ENCODE data around the gene PRSS48.
"Not testable (repeated sequence)": the region's sequence is repeated elsewhere in the genome, so short reads cannot be mapped to it uniquely, and the experiment has no call there.

The PRSS48 gene, protein sequence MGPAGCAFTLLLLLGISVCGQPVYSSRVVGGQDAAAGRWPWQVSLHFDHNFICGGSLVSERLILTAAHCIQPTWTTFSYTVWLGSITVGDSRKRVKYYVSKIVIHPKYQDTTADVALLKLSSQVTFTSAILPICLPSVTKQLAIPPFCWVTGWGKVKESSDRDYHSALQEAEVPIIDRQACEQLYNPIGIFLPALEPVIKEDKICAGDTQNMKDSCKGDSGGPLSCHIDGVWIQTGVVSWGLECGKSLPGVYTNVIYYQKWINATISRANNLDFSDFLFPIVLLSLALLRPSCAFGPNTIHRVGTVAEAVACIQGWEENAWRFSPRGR

DNA sequence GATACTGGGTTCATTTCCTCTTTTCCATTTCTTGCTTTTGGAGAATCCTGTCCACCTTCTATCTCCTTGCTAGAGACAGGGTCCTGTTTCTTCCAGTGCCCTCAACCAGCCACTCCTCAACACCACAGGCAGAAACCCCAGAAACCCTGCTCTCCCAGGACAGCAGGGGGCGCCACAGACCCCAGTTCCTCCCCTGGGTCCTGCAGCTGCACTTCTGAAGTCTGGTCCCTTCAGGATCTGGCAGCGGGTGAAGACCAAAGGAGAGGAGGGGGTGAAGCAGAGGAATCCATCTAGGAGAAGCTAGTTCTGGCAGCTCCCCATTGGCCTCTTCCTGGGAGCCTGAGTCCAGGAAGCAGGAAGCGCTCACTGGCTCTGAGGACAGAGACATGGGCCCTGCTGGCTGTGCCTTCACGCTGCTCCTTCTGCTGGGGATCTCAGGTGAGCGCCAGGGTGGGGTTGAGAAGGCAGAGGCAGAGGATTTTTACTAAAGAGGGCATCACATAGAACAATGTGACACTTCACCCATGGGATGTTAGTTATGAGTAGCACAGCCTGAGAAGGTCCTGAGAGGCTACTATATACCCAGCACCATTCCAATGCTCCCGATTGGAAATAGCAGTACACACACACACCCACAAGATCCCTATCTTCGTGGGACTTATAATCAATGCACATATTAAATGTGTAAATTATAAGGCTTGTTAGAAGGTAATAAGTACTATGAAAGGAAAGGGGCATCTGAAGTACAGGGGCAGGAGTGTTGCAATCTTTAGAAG is at the start of gene PRSS48:
Gene PRSS48 (plus strand): TSS at position 375 of the 776 bp plus-strand sequence. CDS start 12 bp downstream, at position 387.
- peak; percentile 72 for DNase-seq

DNA sequence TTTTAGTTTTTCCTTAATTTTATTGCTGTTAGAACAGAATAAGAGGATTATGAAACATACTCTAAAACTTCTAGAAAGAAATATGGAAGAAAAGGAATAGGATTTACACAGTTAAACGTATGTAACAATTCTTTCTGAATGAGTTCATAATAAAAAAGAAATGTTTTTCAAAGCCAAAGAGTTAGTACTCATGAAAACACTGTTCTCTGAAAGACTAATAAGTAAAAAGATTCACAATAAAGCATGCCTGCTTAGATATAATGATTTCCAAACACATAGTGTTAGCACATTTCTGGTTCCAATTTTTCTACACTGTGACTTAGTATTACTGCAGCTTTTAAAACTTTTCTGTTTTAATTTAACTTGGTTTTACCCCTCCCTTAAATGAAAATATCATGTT is 49.8 kb upstream of the PRSS48 start:
- DNase-seq, result no peak

DNA sequence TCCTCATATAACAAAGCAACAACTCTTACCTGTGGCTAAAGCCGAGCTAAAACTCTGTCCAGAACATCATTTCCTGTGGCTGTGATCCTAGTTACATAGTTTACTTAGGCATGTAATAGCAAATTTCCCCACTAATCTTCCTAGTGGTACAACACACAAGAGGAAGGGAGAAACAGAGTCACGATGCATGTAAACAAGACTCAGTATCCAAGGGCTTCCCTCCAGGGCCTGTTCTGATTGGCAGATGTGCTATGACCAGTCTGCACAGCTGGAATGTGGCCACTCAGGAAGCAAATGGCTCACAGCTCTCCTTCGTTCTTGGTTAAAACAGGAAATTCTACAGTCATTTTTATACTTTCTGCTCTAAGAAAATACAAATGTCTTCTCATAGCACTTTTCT is 49.2 kb upstream of the PRSS48 start:
- DNase-seq, result no peak

DNA sequence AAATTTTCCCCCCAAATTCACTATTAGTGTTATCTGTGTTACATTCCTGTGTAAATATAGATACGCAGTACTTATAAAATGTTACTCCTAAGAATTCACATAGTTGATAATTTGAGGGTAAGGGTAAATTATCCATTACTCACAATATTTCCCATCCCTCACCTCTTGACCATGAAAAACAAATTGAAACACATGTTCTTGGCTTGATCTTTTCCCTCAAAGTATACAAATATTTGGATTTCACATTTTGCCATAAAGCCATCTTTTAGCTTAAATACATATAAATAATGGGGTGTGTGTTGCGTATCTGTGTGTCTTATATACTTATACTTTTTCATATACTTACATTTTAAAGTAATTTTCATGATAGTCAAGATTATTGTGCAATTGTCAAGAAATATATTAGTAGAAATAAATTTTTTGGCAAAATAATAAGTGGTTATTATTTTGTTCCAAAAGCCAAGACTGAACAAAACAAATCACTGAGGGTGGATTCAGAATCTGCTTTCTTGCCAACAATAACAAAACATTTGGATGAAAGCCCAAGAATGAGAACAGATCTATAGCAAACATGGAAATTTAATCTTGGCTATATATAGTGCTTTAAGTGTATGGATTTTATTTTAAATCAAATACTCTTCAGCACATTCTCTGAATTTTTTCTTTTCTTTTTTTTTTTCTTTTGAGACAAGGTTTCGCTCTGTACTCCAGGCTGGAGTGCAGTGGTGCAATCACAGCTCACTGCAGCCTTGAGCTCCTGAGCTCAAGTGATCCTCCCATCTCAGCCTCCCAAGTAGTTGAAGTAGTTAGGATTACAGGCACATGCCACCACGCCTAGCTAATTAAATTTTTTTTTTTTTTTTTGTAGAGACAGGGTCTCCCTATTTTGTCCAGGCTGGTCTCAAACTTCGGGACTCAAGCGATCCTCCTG is 48.5 kb upstream of the PRSS48 start:
- no peak for DNase-seq

DNA sequence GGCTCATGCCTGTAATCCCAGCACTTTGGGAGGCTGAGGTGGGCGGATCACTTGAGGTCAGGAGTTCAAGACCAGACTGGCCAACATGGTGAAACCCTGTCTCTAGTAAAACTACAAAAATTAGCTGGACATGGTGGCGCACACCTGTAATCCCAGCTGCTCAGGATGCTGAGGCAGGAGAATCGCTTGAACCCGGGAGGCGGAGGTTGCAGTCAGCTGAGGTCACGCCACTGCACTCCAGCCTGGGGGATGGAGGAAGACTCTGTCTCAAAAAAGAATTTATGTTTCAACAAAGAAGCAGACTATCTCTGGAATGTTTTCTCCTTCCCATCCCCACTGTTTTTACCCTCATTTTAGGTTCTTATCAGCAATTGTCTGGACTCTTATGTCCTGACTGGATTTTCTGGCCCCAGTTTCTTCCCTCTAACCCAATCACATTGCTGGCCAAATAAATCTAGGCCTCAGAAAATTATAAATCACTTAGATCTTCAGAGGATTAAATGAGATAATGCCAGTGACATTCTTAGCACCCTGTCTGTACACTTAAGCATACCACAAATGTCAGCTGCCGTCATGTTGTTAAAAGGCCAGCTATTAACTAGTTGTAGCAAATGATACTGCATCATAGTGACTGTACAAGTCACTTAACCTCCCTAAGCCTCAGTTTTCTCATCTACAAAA is 44.9 kb upstream of the PRSS48 start:
- no peak for DNase-seq

DNA sequence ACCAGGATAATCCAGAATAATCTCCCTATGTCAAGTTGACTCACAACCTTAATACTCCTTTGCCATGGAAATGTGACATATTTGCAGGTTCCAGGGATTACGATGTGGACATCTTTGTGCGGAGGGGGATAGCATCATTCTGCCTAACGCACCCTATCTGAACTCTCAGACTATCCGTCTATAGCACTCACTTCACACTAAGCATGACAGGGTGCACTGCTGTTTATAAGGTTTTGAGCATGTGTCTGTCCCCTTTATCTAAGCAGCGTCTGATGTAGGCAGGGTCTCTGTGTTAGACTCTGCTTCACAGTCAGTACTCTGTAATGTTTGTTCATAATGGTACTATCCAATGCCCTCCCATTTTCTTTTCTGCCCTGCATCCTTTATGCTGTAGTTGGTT is 43.4 kb upstream of the PRSS48 start:
- no peak for DNase-seq

DNA sequence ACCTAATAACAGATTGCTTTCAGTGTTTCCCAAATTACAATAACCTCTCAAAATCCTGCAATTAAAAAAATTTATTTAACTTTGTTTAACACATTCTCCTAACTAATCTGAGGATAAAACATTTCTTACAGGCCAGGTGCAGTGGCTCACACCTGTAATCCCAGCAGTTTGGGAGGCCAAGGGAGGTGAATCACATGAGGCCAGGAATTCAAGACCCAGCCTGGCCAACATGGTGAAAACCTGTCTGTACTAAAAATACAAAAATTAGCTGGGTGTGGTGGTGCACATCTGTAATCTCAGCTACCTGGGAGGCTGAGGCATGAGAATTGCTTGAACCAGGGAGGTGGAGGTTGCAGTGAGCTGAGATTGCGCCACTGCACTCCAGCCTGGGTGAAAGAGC is 41.6 kb upstream of the PRSS48 start:
- DNase-seq, result not testable (repeated sequence)

DNA sequence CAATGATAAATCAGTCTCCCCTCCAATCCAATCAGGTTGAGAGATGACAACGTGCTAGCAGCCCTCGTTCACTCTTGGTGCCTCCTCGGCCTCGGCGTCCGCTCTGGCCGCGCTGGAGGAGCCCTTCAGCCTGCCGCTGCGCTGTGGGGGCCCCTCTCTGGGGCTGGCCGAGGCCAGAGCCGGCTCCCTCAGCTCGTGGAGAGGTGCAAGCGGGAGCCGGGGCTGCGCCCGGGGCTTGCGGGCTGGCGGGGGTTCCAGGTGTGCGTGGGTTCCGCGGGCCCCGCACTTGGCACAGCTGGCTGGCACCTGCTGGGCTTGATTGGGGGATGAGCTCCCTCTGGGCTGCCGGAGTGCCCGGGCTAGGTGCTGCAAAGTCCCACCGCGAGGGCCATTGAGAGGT is 40.9 kb upstream of the PRSS48 start:
- DNase-seq, result no peak

DNA sequence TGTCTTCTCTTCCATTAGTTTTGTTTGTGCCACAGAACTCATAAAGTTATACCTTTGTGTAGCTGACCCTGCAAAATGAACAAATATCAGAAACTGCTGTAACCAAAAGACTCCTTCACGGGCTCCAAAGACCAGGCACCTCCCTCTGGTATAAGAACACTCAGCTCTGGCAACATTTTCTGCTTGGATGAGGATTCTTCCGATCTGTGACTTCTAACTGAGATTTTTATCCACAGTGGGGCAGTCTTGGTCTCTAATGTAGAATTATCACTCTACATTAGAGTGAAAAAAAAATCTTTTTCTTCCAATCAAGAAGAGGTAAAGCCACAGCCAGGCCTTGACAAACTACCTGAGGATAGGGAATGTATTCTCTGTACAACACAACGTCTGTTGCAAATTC is 38.5 kb upstream of the PRSS48 start:
- DNase-seq, result no peak

DNA sequence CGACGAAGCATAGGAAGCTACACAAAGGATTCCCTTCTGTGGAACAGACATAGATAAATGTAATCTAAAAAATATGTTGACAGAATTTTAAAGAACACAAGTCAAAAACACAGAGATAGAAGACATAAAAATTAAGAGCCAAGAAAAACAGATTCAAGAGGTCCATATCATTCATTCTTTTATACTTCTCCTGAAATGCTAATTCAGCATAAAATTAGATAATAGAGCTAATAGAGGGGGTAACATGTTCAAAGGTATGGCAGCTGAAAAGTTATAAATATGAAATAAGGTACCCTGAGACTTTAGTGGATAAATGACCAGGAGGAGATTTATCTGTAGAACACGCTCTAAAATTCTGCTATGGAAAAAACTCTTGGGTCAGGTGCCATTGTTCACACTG is 37.4 kb upstream of the PRSS48 start:
- no peak for DNase-seq

DNA sequence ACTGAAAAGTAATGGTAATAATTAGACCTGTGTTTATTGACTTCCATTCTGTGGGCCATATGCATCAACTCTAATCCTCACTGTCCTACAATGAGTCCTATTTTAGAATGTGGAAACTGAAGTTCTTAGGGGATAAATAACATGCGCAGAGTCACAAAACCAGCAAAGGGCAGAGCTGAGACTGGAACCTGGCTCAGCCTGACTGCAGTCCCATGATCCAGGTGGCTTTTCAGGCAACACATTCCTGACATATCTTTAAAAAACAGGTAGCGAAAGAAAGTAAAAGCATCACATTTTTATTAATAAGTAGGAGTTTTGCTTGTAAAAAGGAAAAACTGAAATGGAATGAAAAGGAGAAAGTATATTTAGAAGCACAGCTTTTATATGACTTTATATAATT is 34.7 kb upstream of the PRSS48 start:
- no peak for DNase-seq

DNA sequence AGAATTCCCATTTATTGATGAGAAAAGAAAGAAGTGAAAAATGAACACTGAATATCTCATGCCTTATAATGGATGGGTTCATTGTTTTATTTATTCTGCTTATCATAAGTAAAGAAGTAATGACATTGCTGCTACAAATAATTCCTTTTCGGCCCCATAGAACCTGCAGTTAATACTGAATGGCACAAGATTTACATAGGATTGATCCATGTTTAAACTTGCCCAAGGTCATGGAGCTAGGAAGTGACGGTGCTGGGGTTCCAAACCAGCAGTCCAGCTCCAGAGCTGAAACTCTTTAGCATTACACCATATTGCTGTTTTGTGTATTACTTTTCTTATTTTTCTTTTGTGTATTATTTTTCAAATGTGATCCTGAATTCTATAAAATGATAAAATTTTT is 30.2 kb upstream of the PRSS48 start:
- DNase-seq, result no peak

DNA sequence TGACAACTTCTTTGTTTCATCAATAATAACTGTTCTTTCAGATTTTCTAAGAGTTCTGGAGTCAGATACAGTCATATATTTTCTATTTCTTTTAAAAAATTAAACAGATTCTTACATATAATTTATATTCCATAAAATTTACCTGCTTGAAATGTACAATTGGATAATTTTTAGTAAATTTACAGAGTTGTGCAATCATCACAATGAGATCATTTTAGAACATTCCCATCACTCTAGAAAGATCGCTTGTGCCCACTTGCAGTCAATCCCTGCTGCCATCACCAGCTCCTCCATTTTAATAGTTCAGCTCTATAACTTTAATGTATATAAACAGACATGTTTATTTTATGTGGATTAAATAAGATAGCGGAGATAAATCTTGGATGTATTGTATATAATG is 29.6 kb upstream of the PRSS48 start:
- DNase-seq, result no peak

DNA sequence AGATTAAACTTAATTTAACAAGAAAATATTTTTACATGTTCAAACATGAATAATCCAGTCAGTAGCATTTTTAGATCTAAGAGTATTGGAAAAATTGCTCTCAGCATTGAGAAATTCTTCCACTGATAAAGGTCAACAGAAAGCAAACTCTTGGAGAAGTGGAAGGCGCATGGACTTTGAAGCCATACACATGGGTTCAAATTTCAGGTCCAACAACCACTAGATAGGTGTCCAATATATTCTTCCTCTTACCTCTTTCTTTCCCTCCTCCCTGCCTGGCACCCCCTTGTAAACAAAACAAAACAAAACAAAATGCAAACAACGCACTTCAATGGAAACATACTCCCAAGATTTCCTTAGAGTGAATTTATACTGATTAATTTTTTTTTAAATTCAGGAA is 28.4 kb upstream of the PRSS48 start:
- no peak for DNase-seq

DNA sequence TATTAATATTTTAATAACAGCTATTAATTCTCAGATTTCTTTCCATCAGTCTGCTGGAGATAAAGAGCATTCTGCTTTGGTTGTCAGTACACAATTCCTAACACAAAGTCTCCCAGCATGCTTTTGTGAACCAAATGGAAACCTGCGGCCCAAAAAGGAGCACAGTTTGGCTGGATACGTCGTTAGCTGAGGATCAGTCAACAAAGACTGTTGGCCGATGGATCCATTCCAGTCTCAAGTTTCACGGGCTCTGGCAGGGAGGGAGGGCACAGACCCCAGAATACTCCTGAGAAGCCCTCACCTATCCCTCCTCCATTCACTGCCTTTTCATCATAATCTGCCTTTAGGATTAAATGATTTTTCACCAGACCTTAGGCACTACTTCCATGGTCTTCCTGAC is 26.3 kb upstream of the PRSS48 start:
- DNase-seq, result no peak

DNA sequence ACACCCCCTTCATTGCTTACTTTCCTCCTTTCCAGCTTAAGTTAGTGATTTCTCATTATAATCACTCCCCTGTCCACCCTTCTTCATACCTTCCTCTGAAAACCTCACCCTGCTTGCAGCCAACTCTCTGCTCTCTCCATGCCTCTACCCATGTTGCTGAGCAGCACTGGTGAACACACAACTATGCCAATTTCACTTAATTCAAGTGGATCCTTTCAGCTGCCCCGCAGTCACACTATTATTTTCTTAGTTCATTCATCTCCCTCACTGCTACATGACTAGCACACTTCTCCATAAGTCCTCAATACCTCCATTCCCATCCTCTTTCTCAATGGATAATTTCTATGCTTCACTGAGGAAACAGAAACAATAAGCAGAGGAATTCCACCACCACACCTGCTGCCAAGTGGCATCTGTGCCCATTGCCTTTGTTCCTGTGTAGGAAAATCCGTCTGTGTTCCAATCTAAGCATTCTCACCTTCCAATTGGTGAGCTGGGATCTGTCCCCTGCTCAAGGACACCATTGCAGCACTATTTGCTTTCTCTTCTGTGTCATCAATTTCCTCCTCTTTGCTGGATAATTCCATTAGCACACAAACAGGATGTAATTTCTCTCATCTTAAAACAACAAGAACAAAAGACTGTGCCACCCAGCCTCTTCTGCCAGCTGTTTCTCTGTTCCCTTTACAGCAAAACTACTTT is 25.2 kb upstream of the PRSS48 start:
- DNase-seq, result no peak

DNA sequence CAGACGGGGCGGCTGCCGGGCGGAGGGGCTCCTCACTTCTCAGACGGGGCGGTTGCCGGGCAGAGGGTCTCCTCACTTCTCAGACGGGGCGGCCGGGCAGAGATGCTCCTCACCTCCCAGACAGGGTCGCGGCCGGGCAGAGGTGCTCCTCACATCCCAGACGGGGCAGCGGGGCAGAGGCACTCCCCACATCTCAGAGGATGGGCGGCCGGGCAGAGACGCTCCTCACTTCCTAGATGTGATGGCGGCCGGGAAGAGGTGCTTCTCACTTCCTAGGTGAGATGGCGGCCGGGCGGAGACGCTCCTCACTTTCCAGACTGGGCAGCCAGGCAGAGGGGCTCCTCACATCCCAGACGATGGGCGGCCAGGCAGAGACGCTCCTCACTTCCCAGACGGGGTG is 21.7 kb upstream of the PRSS48 start:
- DNase-seq, result not testable (repeated sequence)

DNA sequence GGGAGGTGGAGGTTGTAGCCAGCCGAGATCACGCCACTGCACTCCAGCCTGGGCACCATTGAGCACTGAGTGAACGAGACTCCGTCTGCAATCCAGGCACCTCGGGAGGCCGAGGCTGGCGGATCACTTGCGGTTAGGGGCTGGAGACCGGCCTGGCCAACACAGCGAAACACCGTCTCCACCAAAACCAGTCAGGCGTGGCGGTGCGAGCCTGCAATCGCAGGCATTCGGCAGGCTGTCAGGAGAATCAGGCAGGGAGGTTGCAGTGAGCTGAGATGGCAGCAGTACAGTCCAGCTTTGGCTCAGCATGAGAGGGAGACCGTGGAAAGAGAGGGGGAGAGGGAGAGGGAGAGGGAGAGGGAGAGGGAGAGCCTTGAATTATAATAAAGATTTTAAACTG is 21.3 kb upstream of the PRSS48 start:
- DNase-seq, result not testable (repeated sequence)

DNA sequence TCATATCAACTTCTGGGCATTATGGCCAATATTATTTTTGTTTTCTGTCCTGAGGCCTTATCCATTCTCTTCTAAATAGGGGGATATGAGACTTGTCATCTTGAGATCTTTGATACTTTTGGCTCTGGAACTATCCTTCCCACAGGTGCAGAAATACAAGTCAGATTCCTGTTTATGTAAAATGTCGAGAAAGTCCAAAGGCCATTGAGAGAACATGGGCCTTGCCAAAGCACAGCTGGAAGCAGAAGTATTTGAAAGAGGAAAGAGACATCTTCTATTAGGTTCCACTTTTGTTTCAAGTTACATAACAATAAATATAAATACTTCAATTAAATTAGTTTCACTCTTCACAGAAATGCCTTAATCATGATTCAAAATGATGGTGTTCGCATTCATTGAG is 20.8 kb upstream of the PRSS48 start:
- no peak for DNase-seq

DNA sequence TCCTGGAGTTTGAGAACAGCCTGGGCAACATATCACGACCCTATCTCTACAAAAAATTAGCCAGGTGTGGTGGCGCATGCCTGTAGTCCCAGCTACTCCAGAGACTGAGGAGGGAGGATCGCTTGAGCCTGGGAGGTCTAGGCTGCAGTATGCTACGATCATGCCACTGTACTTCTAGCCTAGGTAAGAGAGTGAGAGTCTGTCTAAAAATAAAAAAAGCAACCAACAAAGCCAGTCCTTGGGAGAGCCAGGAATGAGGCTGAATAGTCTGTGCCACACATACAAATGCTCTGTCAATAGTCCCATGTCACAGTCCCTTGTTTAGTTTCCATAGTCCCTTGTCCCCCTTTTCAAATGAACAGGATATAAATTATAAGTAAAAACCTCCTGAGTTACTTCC is 19.3 kb upstream of the PRSS48 start:
- no peak for DNase-seq

DNA sequence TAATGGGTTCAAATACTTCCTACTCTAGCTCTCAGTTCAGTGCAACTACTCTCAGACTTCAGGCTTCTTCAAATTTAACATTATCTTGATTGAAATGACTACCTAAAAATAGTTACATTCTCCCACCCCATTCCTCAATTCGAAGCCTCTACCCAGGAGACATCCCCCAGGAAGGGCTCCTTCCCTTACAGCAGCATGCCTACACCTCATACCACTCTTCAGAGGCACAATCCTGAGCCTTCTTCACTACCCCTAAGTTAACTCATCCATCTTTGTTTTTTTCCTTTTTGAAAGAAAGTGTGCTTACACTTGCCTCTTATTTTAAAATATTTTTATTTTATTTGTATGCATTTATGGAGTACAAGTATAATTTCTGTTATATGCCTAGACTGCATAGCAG is 17.2 kb upstream of the PRSS48 start:
- DNase-seq, result no peak

DNA sequence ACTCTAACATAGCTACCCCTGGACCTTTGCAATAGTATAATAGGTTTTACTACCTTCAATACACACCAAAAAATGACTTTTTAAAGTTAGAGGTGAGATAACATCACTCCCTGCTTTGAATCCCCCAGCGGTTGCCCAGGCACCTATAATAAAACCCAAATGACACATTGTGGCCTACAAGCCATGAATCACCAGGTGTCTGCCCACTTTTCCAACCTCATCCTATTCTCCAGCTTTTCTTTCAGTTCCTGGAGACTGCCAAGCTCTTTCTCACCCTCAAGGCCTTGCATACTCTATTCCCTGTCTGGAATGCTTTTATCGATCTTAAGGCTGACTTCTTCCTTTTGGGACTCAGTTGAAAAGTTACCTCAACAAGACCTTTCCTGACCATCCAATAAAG is 16.4 kb upstream of the PRSS48 start:
- DNase-seq, result no peak
